HTERT RPE-1 (cell line): ENCODE data around the gene KRT76.

Source experiments
- in situ Hi-C: fragments of 300-500 bp; cut with MboI; formaldehyde crosslinking; loops from 4 replicates; pipeline ENCODE4 v1.14.3; 2020; ENCODE audit warnings: low sequenced_read_pairs

KRT76 gene

DNA sequence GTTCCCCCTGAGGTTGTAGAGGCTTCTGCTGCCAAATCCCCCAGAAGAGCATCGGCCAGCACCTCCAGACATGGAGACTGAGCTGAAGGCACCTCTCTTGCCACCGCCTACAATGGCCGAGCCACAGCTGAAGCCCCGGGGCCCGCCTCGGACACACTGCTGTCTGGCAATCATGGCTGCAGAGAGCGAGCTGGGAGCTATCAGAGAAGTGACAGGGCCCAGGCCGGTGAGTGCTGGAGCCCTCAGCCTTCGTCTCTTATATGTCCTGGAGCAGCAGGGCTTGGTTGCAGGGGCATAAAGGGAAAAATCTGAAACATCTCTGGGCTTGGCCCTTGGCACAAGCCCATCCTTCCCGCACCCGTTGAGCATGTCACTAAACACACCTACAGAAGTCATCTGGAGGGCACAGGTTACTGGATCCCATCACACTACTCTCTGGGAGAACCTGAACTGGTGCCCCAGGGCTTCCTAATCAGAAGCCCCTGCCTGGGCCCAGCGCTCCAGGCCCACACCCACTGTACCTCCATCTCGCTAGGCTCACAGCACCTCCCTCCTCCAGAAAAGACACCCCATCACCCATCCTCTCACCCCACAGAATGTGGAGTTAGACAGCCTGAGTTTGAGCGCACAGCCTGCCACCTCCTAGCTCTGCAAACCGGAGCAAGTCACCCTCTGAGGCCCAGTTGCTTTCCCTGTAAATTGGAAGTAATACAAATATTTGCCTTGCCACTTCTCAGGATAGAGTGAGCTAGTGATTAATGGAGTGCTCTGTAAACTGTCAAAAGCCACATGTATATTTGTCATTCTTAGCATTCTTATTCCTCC, 37.0 kb upstream of the KRT76 start, which contains the start of gene KRT4:
Gene KRT4 (minus strand): TSS at position 232 of the 825 bp plus-strand sequence. CDS start 58 bp downstream, at position 174.
- in situ Hi-C loops = no loop called here

DNA sequence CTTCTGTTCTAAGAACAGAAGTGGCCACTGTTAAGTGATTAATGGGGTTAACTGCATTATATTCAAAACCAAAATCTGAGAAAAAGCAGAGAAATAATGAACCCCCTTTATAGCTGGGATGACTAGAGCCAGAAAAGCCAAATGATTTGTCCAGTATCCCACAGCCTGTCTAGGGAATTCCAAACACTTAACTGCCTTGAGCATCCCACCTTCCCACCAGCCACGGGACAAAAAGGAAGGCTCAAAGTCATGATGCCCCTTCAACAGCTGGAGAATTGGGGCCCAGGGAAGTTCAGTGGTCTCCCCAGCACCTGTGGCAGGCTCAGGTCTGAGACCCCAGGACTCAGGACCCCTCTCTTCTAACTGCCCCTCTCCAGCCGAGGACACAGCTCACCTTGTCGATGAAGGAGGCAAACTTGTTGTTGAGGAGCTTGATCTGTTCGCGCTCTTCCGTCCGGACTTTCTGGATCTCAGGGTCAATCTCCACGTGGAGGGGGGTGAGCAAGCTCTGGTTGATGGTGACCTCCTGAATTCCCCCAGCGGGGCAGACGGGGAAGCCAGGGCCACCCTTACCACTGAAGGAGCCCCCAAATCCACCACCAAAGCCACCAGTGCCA, 36.2 kb upstream of the KRT76 start:
- in situ Hi-C loops = no loop called here

GRCh38 chr12:52812749-52813148, 35.6 kb upstream of the KRT76 start:
- in situ Hi-C loops = no loop called here

DNA sequence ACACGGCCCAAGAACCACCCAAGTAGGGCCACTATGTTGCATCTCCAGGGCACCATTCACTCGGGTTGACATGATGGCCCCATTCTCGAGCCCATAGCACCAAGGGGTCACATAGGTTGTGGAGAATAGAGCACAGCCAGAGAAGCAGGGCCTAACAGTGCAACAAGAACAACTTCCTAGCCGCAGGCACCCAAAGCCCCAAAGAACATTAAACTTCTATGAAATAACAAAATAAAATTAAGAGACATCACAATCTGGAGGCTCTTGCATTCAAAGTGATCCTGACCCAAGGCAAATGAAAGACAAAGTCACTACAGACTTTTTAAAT, 34.9 kb upstream of the KRT76 start:
- in situ Hi-C loops = no loop called here

DNA sequence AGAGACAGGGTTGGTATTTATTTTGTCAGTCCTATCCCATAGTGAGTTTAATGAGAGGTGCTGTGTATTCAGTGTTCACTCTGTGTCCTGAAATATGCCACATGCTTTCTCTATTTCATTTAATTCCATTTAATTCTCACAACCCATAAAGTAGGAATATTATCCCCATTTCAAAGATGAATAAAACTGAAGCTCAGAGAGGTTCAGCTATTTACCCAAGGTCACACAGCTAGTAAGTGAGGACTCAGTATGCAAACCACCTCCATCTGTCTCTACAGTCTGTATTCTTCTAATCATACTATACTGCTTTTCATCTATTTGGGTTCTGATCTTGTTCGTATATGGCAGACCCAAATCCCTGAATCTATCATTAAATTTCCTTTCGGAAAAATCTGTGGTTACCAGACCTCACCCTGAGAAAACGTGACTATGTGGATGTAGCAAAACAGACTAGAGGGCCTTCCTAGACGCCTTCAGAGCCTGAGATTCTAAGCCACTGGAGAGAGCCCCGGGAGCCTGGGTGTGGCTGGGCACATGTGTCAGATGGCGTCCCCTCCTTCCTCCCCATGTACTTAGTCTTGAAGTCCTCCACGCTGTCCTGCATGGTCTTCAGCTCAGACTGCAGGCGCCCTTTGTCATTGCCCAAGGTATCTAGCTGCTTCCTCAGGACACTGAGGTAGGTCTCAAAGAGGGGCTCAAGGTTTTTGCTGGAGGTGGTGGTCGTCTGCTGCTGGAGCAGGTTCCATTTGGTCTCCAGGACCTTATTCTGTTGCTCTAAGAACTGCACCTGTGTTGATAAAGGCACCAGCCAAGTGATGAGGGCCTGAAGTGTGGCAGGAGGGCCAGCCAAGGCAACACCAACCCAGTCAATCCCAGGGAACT, 34.3 kb upstream of the KRT76 start:
- in situ Hi-C loops = no loop called here

DNA sequence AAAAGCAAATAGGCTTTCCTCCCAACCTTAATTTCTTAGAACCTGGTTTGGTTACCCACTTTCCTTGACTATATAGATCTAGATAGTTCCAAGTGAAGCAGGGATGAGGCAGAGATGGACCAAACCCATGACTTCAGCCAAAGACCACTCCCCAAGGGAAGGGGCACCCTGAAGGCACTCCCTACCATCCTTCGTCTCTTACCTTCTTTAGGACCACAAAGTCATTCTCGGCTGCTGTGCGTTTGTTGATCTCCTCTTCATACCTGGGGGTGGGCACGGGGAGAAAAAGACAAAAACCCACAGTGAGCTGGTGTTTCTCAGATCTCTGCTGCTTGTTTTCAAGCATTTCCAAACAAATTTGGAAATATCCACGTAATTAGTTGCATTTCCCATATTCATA, 33.4 kb upstream of the KRT76 start:
- in situ Hi-C loops = no loop called here

GRCh38 chr12:52809166-52809565, 32.0 kb upstream of the KRT76 start:
- in situ Hi-C loops = no loop called here

GRCh38 chr12:52808573-52809160, 31.5 kb upstream of the KRT76 start:
- in situ Hi-C loops = no loop called here

- in situ Hi-C loops = no loop called here
These were observed 30.7 kb upstream of the KRT76 start for GRCh38 chr12:52807544-52808470.

DNA sequence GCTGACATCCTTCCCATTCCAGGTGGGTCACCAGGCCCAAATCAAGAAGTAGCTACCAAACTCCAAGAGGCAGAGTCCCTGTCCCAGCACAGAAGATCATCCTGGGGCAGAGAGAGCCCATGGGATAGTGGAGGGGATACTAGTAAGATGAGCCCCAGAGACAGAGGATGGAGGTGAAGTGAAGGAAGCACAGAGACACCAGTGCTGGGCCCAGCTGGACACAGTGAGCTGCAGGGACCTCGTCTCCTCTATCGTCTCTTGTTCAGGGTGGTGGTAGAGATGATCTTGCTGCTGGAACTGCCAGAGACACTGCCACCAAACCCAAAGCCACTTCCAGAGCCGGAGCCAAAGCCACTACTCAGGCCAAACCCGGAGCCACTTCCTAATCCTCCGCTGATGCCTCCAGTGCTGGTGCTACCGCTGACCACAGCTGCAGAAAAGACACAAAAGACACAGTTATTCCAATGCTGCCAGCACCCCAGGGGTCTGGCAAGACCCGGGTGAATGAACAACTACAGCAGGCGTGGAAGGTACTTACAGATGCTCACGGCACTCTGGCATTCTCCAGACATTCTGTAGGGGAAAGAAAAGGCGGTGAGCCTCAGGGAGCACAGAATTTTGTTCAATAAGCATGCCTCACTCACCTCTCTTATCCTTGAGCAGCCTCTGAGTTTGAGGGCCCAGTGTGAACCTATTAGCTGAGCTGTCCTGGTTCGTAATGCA, 29.8 kb upstream of the KRT76 start:
- in situ Hi-C loops = no loop called here

DNA sequence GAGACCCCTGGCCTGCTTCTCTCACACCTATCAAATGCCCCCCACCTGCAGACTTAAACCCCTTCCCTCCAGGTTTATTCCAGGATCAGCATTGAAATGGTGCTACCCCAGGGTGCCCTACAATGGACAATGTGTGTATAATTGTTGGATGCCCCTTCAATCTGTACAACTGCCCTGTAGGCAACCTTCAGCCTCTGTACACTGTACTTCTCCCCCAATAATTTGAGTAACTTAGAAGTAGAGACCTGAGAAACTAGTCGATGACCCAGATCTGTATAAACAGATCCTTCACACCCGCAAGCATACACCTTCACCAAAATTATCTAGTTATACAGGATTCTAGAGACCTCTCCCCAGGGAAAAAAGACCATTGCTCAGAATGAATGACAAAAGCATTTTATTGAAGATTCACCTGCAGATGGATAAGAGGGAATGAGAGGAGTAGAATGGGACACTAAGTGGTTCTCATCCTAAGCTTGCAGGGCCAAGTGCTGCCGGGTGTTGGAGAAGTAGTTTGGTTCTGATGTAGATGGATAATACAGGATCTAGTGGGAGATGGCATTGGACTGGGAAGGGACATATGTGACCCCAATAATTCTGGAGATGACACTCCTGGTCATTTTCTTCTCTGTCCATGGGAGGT, 29.1 kb upstream of the KRT76 start:
- in situ Hi-C loops = no loop called here

DNA sequence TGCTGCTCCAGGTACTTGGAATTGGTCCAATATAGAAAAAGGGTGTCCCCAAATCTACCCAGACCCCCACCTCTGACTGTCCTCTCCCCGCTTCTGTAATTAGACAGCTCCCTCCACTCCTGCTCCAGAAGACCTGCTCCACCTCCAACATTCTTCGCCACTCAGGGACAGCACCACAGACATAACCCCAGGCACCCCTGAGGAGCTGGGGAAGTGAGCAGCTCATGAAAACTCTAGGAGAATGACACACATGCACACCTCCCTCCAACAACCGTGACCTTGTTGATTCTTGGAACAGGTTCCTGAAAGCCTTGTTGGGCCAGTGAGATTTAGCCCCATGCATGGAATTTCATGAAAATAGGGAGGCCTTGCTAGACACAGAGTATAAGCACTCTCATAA, 28.6 kb upstream of the KRT76 start:
- in situ Hi-C loops = no loop called here

- in situ Hi-C loops = no loop called here
These were observed 27.9 kb upstream of the KRT76 start for GRCh38 chr12:52805000-52805399.

DNA sequence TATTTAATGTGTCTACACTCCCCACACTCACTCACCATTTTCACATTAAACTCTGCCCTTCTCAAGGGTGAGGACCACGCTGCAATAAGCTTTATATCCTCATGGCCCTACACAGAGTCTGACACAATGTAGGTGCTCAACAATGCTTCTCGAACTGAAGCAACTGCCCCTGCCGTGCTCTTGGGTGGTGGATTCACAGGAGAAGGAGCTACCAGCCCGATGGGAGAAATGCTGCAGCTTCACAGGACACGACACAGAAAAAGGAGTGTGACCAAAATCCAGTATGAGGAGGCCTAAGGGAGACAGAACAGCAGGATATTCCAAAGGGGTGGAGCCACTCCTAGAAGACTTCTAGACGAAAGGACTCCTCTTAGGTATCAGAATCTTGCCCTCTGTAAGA, 25.3 kb upstream of the KRT76 start:
- in situ Hi-C loops = no loop called here

- in situ Hi-C loops = no loop called here
These were observed 24.6 kb upstream of the KRT76 start for GRCh38 chr12:52801773-52802172.

DNA sequence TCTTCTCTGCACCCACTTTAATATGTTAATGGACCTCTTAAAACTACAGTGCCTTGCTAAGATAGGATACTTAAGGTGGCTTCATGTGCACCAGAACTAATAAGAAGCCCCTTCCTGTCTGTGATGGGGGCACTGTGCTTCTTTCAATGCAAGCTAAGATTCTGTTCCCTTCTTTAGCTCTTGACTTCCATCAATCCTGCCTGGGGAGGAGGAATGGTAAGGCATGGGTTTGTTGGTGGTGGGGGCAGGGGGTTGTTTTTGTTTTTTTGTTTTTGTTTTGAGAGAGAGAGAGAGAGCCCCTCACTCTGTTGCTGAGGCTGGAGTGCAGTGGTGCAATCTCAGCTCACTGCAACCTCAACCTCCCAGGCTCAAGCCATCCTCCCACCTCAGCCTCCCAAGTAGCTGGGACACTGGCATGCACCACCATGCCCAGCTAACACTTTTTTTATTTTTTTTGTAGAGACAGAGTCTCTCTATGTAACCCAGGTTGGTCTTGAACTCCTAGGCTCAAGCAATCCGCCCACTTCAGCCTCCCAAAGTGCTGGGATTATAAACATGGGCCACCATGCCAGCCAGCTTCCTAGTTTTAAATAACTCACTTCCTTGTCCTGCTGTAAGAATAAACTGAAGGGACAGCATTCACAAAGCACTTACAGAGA, 23.2 kb upstream of the KRT76 start:
- in situ Hi-C loops = no loop called here

DNA sequence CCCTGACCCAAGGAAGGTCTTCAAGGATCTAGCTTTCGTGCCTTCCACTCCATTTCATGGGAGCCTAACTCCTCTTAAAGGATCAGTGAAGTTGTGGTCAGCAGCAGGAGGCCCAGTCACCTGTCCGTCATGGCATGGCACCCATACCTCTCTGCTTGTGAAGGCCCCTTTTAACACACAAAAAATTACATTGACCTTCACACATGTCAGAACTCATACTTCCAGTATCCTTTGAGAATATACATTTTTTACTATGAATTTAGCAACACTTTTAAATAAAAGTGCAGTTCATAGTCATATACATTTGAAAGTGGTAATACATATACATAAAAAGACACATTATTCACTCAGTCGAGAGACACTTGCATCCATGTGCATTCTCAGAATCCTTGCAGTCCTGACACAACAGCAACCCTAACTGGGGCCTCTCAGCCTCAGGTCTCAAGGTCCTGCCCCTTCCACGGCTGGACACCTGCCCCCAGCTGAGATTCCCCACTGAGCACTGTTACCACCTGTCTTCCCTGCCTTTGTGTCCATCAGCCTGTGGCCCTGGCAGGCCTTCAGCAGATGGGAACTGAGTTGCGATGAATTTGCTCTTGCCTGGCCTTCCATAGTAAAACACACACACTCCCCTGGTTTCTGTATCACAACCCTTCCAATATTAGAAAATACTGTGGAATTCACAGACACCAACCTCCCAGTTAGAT, 22.5 kb upstream of the KRT76 start:
- in situ Hi-C loops = no loop called here
